NCI-H187 treated with DMSO at 0.1 percent for 48 hours (cell line): ENCODE data around the gene SLC4A1.

ENCODE experiments used
- DNase-seq: peaks from one replicate; lab custom pipeline; 2025; lab: John Stamatoyannopoulos, UW

The SLC4A1 gene

GRCh38 chr17:44205962-44206824, 61.7 kb downstream of the SLC4A1 start:
- DNase-seq = no peak

DNA sequence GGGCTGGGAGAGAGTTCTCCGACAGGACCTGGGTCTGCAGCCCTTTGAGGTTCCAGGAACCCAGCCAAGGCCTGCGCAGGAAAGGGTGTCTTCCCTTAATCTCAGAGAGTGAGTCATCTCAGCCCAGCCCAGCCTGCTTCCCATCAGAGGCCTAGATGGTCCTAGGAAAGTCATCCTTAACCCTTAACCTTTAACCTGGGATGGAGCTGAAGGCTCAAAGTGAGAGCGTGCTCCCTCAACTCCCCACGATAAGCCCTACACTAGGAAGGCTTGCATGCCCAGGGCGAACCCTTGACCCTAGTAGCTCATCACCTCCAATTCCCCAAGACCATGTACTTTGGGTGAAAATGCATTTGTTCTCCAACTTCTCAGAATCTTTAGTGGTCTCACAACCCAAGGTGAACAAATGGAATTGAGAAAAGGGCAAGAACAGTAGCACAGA, 63.5 kb downstream of the SLC4A1 start:
- DNase-seq = no peak

DNA sequence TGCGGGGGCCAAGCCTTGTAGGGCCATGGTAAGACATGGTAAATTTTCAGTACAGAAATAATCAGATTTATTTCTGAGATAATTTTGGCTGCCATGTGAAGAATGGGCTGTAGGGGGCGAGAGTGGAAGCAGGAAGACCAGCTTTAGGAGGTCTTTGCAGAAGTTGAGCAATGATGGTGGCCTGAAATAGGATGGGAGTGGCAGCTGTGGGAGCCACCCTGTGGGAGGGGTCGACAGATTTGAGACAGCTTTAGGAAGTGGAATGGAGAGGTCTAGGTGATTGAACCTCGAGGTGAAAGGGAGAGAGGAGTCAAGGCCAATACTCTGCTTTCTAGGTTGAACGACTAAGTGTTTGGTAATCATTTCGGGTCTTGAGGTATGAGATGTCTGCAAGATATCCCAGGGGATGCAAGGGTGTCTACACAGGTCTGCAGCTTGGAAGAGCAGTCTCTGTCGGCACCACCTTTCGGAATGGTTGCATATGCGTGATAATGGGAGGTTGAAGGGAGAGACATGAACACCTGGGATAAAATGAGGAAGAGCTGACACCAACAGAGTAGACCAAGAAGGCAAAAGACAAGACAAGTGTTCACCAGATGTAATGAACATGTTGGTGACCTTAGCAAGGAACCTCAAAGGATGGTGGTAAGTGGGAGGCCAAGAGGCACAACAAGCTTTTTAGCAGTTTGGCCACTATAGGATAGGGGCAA, 64.0 kb downstream of the SLC4A1 start:
- no peak for DNase-seq

DNA sequence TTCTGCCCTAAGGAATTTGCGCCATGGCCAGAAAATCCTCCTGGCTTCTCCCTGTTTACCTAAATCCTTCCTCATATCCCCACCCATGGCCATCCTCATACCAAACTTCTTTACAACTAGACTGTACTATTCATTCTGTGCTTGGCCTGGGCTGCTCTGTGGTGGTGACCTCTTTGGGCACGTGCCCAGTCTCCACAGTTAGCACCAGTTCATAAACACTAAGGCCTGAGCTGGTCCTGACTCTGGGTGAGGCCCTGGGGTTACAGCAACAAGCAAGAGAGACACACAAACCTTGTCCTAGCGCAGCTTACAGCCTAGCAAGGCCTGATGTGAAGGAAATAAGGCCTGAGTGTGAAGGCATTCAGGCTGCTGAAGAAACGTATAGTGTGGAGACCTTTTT, 65.2 kb downstream of the SLC4A1 start:
- DNase-seq = no peak

DNA sequence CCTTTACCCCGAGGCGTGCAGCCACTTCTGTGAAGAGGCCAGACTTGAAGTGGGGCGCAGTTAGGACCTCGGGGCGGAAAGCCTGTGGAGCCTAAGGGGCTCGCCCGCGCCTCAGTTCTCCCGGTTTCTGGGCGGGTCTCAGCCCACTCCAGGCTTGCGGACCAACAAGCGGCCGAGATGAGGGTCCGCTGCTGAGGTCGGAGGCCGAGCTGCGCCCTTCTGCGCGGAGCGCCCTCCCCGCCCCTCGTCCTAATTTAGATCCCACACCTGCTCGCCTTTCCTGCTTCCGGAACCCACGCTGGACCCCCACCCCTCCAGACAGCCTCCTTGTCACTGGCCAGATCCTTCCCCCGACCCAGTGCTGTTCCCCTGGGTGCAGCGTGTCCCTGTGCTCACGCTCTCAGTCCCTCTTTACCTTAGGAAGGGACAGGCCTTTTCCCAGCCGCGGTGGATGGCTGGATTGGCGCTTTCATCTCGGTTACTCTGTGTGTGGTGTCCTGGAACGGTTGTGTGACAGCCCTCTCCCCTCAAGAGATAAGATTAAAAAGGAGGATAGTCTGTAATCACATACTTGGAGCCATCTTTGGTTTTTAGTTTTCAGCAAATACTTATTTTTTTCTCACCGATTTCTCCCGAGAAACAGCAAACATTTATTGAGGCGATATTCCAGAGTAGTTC, 67.3 kb downstream of the SLC4A1 start:
- no peak for DNase-seq

GRCh38 chr17:44199553-44200477, 68.1 kb downstream of the SLC4A1 start, which contains the start of gene ATXN7L3:
ATXN7L3 (minus strand) TSS chr17:44199884; CDS start chr17:44198070, 1,814 bp downstream.
- DNase-seq = peak; percentile 75

- DNase-seq = no peak
Observed at GRCh38 chr17:44198721-44199552, 69.0 kb downstream of the SLC4A1 start.
